Measurements from ENCODE around the gene SOX5.
"Not testable (repeated sequence)": the region's sequence is repeated elsewhere in the genome, so short reads cannot be mapped to it uniquely, and the experiment has no call there.

Gene SOX5

GRCh38 chr12:23722655-23723054 lies 226.8 kb downstream of the SOX5 start:
- no peak for DNase-seq (ENCODE audit: low spot score)
- TF ChIP-seq CTCF (IDR thresholded peaks at IDR 0.05; ENCODE audit: extremely low read depth, missing control alignments) = no peak

GRCh38 chr12:23721268-23721667 lies 228.2 kb downstream of the SOX5 start:
- no peak for TF ChIP-seq CTCF (IDR thresholded peaks at IDR 0.05; ENCODE audit: extremely low read depth, missing control alignments)

GRCh38 chr12:23719493-23719892 lies 230.0 kb downstream of the SOX5 start:
- no peak for DNase-seq (ENCODE audit: low spot score)
- TF ChIP-seq CTCF (IDR thresholded peaks at IDR 0.05; ENCODE audit: extremely low read depth, missing control alignments) = no peak

More at GRCh38 chr12:23721268-23721667, 228.2 kb downstream of the SOX5 start:
- no peak for DNase-seq (ENCODE audit: low spot score)

GRCh38 chr12:23710361-23710760 lies 239.1 kb downstream of the SOX5 start:
- DNase-seq (ENCODE audit: low spot score) = not testable (repeated sequence)

GRCh38 chr12:23708185-23708837 lies 241.2 kb downstream of the SOX5 start:
- DNase-seq (ENCODE audit: low spot score) = no peak
- TF ChIP-seq CTCF (IDR thresholded peaks at IDR 0.05; ENCODE audit: extremely low read depth, missing control alignments) = no peak

- no peak for TF ChIP-seq CTCF (IDR thresholded peaks at IDR 0.05; ENCODE audit: extremely low read depth, missing control alignments)
- no peak for DNase-seq (ENCODE audit: low spot score)
Measured at GRCh38 chr12:23707270-23707669, 242.2 kb downstream of the SOX5 start.

- TF ChIP-seq CTCF (IDR thresholded peaks at IDR 0.05; ENCODE audit: extremely low read depth, missing control alignments) = no peak
- no peak for DNase-seq (ENCODE audit: low spot score)
Measured at GRCh38 chr12:23704992-23705943, 244.2 kb downstream of the SOX5 start.

Measured in GM20000 (cell line).